Measurements from ENCODE around the gene TMEM269.

Gene TMEM269

DNA sequence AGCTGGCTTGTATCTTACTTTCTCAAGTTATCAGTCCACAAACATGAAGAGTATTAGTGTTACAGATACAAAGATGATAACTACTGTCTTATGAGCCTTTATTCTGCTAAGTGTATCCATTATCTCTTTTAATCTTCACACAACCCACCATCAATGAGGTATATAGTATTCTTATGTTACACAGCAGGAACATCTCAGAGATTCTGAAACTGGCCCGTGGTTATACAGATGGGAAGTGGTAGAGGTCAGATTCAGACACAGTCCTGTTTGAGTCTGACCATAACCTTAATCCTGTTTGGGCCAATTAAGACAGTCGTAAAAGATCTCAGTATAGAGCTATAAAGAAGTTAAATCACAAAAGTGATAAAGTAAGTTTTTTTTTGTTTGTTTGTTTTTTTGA lies 5.1 kb upstream of the TMEM269 start:
- TF ChIP-seq GATA2 (IDR thresholded peaks at IDR 0.05; ENCODE audit: low read depth, low read length) (no peak), GATA3 (IDR thresholded peaks at IDR 0.05; ENCODE audit: low read depth, low read length) (no peak)

DNA sequence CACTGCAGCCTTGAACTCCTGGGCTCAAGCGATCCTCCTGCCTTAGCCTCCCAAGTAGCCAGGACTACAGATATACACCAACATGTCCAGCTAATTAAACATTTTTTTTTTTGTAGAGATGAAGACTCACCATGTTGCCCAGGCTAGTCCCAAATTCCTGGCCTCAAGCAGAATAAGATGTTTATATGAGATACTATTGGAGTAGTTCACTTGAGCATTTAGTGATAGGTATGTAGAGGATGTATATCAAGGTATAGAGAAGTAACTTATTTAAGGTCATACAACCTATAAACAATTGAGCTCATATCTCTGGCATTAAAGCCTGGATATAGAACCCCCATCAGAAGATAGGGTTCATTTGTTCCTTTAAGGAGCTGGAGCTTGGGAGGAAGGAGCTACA lies 4.6 kb upstream of the TMEM269 start:
- TF ChIP-seq GATA3 (IDR thresholded peaks at IDR 0.05; ENCODE audit: low read depth, low read length) = no peak
- TF ChIP-seq GATA2 (IDR thresholded peaks at IDR 0.05; ENCODE audit: low read depth, low read length) = no peak

DNA sequence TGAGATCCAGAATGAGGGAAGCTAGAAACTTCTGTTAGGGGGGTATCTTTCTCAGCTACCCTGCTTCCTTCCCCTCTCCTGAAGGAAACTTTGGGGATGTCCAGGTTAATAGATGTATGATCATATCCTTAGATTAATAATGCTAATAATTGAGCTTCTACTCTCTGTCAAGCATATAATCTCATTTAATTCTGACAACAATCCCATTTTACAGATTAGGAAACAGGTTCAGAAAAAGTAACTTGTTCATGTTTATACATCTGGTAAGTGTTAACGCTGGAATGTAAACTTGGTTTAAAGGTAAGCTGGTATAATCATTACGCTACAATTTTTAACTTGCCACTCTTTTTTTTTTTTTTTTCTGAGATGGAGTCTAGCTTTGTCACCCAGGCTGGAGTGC lies 1.7 kb upstream of the TMEM269 start:
- TF ChIP-seq GATA3 (IDR thresholded peaks at IDR 0.05; ENCODE audit: low read depth, low read length) = no peak
- no peak for TF ChIP-seq GATA2 (IDR thresholded peaks at IDR 0.05; ENCODE audit: low read depth, low read length)

DNA sequence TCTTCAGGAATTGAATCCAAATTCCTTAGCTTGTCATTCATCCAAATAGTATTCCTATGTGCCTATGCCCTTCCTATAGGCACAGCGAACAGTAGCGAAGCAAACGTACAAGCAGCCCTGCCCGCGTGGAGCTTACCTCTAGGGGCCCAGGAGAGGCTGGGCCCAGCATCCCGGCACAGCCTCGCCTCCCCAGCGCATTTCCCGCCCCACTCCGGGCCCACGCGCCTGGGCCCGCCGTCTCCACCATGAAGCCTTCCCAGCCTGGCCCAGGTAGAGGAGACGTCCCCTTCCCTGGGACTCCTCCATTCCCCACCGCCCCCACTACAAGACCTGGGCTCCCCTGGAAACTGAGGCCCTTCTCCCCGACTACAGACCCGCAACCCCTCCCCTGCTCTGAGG lies 245 bp upstream of the TMEM269 start:
- no peak for TF ChIP-seq GATA3 (IDR thresholded peaks at IDR 0.05; ENCODE audit: low read depth, low read length)
- TF ChIP-seq GATA2 (IDR thresholded peaks at IDR 0.05; ENCODE audit: low read depth, low read length) = no peak

DNA sequence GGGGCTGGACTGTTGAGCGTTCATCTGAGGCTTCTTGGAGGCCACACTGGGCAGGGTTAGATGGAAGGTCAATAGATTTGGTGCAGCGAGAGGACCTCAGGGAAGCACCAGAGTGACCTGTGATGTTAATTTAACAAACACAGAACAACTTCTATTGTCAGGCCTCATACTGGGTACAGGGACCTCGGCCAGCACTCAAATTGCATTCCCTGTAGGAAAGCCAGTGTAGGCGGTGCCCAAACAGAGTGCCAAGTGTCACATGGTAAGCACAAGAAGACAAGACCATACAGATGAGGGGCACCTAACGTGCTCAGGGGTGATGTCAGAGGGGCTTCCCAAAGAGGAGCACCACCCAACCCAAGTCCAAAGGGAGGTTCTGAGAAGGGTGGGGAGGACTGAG lies 1.3 kb downstream of the TMEM269 start:
- TF ChIP-seq GATA2 (IDR thresholded peaks at IDR 0.05; ENCODE audit: low read depth, low read length) (no peak), GATA3 (IDR thresholded peaks at IDR 0.05; ENCODE audit: low read depth, low read length) (no peak)

DNA sequence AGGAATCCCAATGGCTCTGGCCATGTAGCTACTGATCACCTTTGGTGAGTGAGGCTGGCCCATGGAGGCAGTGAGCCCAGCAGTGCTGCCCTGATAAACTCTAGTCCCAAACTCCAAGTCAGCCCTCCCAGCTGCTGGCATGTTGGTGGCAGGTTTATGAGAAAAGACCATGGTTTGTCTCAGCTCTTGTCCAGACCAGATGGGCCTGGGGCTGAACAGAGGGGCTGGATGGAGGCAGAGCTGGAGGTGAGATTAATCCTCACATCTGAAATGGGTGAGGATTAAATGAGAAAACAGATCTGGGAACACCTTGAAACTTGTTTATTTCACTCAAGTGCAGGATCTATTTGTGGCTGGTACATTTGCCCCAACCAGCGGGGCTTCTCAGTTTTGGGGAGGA lies 3.2 kb downstream of the TMEM269 start:
- no peak for TF ChIP-seq GATA2 (IDR thresholded peaks at IDR 0.05; ENCODE audit: low read depth, low read length)
- no peak for TF ChIP-seq GATA3 (IDR thresholded peaks at IDR 0.05; ENCODE audit: low read depth, low read length)

DNA sequence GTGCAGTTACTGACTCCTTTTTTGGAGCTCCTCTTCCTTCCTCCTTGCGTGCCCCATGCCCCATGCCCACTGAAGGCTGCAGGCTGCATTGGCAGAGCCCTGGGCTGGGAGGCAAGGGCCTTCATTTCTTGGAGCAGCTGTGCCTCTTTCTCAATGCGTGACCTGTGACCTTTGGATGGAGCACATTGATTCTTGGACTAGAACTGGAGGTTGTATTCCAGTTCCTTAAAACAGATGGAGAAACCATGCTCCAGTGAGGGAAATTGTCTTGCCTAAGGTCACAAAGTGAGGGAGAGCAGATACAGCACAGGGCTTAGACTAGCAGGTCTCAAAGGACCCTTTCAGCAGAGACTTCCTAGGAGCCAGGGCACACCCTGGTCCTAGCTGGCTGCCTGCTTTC lies 9.0 kb downstream of the TMEM269 start:
- TF ChIP-seq GATA3 (IDR thresholded peaks at IDR 0.05; ENCODE audit: low read depth, low read length) (no peak), GATA2 (IDR thresholded peaks at IDR 0.05; ENCODE audit: low read depth, low read length) (no peak)

DNA sequence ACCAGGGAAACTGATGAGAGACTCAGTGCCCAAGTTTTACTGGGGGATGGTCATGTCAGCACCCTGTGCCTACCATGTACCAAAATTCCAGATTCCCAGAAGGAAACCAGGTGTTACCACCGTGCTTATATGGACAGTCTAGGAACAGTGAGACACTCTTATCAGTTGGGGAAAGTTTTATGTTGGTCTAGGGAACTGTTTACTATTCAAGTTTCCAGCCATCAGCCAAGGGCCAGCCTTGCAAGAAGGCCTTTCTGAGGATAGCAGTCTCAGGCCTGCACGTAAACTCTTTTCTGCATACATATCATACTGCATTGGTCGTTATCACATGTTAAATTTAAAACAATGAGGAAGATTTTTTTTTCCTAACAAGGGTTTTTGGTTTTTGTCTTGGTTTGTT lies 12.6 kb downstream of the TMEM269 start:
- TF ChIP-seq GATA2 (IDR thresholded peaks at IDR 0.05; ENCODE audit: low read depth, low read length) (no peak), GATA3 (IDR thresholded peaks at IDR 0.05; ENCODE audit: low read depth, low read length) (no peak)

DNA sequence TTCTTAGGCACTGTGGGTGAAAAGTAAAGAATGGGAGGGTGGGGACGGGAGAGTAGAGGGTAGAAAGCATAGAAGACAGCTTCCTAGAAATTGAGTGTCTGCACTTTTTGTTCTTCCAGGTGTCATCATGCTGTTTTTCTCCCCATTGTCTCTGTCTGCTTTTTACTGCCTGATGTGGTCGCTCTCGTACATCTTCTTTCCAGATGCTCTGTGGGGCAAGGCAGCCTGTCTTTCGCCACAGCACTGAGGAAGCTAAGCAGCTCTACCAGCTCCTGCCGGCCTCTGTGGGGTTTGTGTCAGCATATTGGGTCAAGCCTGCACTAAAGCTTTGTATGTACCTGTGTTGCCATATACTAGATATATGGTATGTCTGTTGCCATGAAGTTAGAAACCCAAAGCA lies 13.2 kb downstream of the TMEM269 start:
- TF ChIP-seq GATA2 (IDR thresholded peaks at IDR 0.05; ENCODE audit: low read depth, low read length) = no peak
- TF ChIP-seq GATA3 (IDR thresholded peaks at IDR 0.05; ENCODE audit: low read depth, low read length) = no peak

DNA sequence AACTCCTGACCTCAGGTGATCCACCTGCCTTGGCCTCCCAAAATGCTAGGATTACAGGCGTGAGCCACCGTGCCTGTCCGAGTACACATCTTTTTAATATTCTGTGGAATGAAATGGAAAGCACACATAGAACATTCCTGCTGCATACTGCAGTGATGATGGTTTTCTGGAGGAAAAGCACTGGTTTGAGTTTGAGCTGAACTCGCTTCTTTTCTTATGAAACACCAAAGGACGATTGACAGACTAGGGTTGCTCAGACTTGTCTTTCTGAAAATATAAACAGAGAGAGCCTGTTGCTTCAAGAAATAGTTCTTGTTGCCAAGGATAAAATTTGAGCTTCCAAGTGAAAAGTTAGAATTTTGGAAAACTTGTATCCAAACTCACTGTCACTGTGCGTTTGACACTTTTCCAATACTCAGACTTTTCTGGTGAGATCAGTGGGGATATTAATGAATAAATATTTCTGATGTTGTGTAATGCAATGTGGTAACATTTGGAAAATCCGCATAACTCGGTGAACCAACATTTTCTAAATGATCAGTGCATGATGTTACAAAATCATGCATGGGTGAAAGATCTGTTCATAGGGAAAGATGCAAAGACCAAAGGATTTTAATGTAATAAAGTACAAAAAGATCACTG lies 17.2 kb downstream of the TMEM269 start:
- no peak for TF ChIP-seq GATA3 (IDR thresholded peaks at IDR 0.05; ENCODE audit: low read depth, low read length)
- no peak for TF ChIP-seq GATA2 (IDR thresholded peaks at IDR 0.05; ENCODE audit: low read depth, low read length)

DNA sequence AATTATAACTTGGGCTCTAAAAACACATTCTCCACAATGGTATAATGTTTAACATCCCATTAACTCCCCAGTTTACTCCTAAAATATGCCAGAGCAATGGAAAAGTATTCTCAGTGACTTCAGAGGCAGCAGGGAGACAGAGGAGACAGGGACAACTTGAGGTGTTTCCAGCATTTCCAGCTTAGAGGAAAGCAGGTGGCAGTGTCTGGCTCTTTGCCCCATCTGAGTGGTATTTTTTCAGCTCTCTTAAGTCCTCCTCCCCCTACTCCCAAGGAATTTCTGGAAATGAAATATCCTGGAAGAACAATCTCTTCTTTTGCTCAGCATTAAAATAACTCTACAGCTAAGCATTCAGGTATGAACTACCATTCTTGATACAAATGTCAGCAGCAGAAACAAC lies 21.4 kb downstream of the TMEM269 start:
- TF ChIP-seq GATA3 (IDR thresholded peaks at IDR 0.05; ENCODE audit: low read depth, low read length) = no peak
- no peak for TF ChIP-seq GATA2 (IDR thresholded peaks at IDR 0.05; ENCODE audit: low read depth, low read length)

DNA sequence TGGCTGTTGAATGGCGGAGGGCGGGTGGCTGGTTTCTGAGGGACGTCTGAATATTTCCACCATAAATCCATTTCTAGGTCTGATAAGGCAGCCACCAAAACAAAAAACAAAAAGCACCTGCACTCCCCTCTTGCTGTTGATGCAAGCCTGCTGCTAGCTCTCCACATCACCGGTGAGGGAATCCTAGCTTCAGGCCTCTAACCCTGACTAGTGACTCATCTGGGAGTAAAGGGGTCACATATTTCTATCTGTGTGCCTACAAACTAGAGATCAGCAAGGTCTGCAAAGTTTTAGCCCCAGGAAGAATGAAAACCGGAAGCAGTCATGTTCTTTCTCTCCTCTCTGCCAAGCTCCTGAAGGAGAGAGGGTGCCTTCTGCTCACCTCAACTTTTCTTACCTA lies 21.8 kb downstream of the TMEM269 start:
- TF ChIP-seq GATA3 (IDR thresholded peaks at IDR 0.05; ENCODE audit: low read depth, low read length) = no peak
- no peak for TF ChIP-seq GATA2 (IDR thresholded peaks at IDR 0.05; ENCODE audit: low read depth, low read length)

DNA sequence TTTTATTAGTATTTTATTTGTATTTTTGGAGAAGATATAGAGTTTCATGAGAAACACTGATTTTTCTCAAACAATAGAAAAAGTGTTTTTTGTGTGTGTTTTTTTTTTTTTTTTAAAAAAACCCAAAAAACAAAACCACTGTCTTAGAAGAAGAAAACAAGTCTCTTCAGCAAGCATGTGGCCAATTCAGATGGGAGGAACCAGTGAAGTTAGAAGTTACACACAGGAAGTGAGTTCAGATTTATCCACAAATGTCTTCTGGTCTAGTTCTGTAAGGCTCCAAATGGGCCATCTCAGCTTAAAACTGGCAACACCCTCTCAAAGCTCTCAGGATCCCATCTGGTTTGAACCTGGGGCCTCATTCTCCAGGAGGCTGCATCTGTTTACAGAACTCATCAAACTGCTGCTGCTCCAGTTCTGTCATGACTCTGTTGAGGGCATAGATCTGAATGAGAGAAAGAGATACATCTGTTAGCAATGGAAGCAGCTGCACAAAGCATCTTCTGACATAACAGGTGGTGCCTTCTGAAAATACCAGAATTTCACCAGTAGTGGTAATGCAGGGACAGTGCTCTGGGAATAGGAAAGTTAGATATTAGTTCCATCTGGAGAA lies 22.4 kb downstream of the TMEM269 start:
- TF ChIP-seq GATA2 (IDR thresholded peaks at IDR 0.05; ENCODE audit: low read depth, low read length) (no peak), GATA3 (IDR thresholded peaks at IDR 0.05; ENCODE audit: low read depth, low read length) (no peak)

DNA sequence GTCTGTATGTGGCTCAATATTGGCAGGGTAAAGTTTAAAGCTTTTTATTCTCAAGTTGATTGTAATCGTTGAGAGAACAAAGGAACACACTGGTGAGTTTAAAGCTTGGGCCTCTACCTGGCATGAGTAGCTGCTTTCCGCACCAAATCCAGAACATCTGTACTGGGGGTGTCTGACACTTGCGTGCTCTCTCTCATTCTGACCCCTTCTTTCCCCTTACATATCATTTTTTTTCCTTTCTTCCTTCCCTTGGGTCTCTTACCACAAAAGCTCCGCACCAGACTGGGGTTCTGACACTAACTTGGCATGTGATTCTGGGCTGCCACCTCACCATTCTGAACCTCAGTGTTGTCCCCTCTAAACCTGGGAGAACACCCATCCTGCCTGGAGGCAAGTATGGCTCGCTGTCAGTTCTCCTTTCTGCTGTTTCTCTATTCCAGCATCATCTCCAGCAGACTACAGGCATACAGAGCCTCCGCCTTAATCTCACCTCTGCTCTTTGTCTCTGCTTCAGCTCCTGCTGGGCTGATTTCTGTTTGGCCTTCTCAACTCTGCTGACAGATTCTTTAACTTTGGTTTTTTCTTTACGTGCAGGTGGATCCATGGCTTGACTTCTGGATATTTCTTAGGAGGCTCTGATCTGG lies 31.3 kb downstream of the TMEM269 start:
- TF ChIP-seq GATA3 (IDR thresholded peaks at IDR 0.05; ENCODE audit: low read depth, low read length) (no peak), GATA2 (IDR thresholded peaks at IDR 0.05; ENCODE audit: low read depth, low read length) (no peak)

Measured in SH-SY5Y (cell line).